ENCODE measurements around the gene RITA1. TPM values are rescaled to one million over a fixed set of nuclear protein-coding genes. Genes with fewer than 3 reads are reported as not detected.

Gene RITA1
- total RNA-seq, 1 experiment from 2014 or later = 71.6 TPM

- H3K9ac ChIP-seq (ENCODE audit: low read length) = no peak overlapping the region
- no peak overlapping the region for H3K4me2 ChIP-seq (ENCODE audit: low read length)
- H3K4me3 ChIP-seq (ENCODE audit: low read length) = no peak overlapping the region
- ATAC-seq = no peak
- 0 out of 2 replicates have a peak, but pooled peaks cover 4% of the 10 kb centered on the region for H4K20me1 ChIP-seq (ENCODE audit: low read length)
- no peaks in the 10 kb centered on the region for H3K4me1 ChIP-seq (ENCODE audit: insufficient read depth, low read length)
- H2AFZ ChIP-seq (ENCODE audit: low read length) = no peak overlapping the region
- ChIA-PET CTCF (no interaction called here), POLR2A (ENCODE audit: unreplicated experiment) (no interaction called here)
- no peaks in the 10 kb centered on the region for H3K9me2 ChIP-seq (replicated peaks; ENCODE audit: low read length)
- TF ChIP-seq EZH2 (IDR thresholded peaks at IDR 0.05; ENCODE audit: low read length, unreplicated experiment) = no peak
- no peak for TF ChIP-seq EZH2phosphoT487 (IDR thresholded peaks at IDR 0.05; ENCODE audit: borderline replicate concordance, low read length)
- no peak for TF ChIP-seq CTCF (conservative IDR thresholded peaks at IDR 0.05; ENCODE audit: low read depth, low read length)
- DNase-seq = no peak
- H3K27ac ChIP-seq (ENCODE audit: low read length) = no peak overlapping the region
- H3K79me2 ChIP-seq (ENCODE audit: low read length) = no peaks in the 10 kb centered on the region
- peaks cover 76% of the 10 kb centered on the region for H3K36me3 ChIP-seq (ENCODE audit: low read depth, low read length)
- no peaks in the 10 kb centered on the region for H3K9me3 ChIP-seq (ENCODE audit: low read length)
- BruUV-seq (replicated peaks) = no TSS peak
- intact Hi-C loops (cut with micrococcal nuclease) = no loop called here
- no peaks in the 10 kb centered on the region for H3K27me3 ChIP-seq (ENCODE audit: low read length)
- H3F3A ChIP-seq (ENCODE audit: low read length, unreplicated experiment) = no peaks in the 10 kb centered on the region
Observed at GRCh38 chr12:113172185-113172584, 13.3 kb upstream of the RITA1 start.

GRCh38 chr12:113173081-113173698 is 12.3 kb upstream of the RITA1 start:
- H4K20me1 ChIP-seq (ENCODE audit: low read length) = 0 out of 2 replicates have a peak, but pooled peaks cover 4% of the 10 kb centered on the region
- H3K9ac ChIP-seq (ENCODE audit: low read length) = no peak overlapping the region
- H3K27ac ChIP-seq (ENCODE audit: low read length) = no peak overlapping the region
- no peaks in the 10 kb centered on the region for H3K27me3 ChIP-seq (ENCODE audit: low read length)
- POLR2A ChIA-PET (ENCODE audit: unreplicated experiment) = interaction anchor here (0.6 kb wide), 1 partner anchor 184 kb away, joined by 3 read pairs; no protein-coding TSS in a partner anchor
- no peak overlapping the region for H2AFZ ChIP-seq (ENCODE audit: low read length)
- H3K4me1 ChIP-seq (ENCODE audit: insufficient read depth, low read length) = no peaks in the 10 kb centered on the region
- no peaks in the 10 kb centered on the region for H3K9me2 ChIP-seq (replicated peaks; ENCODE audit: low read length)
- no peaks in the 10 kb centered on the region for H3F3A ChIP-seq (ENCODE audit: low read length, unreplicated experiment)
- BruUV-seq (replicated peaks) = no TSS peak
- H3K36me3 ChIP-seq (ENCODE audit: low read depth, low read length) = peaks cover 78% of the 10 kb centered on the region
- TF ChIP-seq EZH2 (IDR thresholded peaks at IDR 0.05; ENCODE audit: low read length, unreplicated experiment) = no peak
- TF ChIP-seq CTCF (conservative IDR thresholded peaks at IDR 0.05; ENCODE audit: low read depth, low read length) = no peak
- no peak for TF ChIP-seq EZH2phosphoT487 (IDR thresholded peaks at IDR 0.05; ENCODE audit: borderline replicate concordance, low read length)
- H3K9me3 ChIP-seq (ENCODE audit: low read length) = no peaks in the 10 kb centered on the region
- DNase-seq = no peak
- intact Hi-C loops (cut with micrococcal nuclease) = no loop called here
- no peak overlapping the region for H3K4me3 ChIP-seq (ENCODE audit: low read length)
- no peaks in the 10 kb centered on the region for H3K79me2 ChIP-seq (ENCODE audit: low read length)
- H3K4me2 ChIP-seq (ENCODE audit: low read length) = no peak overlapping the region
- CTCF ChIA-PET = no interaction called here
- ATAC-seq = no peak

All from PC-3 (cell line).